ENCODE data around the gene DDX10.
A peak's percentile ranks its signal among the peaks of the same experiment; 100 is the strongest.
"Not testable (repeated sequence)": the region's sequence is repeated elsewhere in the genome, so short reads cannot be mapped to it uniquely, and the experiment has no call there.

DDX10 gene

GRCh38 chr11:108664730-108665525 lies at the start of gene DDX10:
DDX10 (plus strand) TSS chr11:108665069; CDS start chr11:108665154, 85 bp downstream.
- peak; percentile 97 for DNase-seq (ENCODE audit: low spot score)

- DNase-seq (ENCODE audit: low spot score): peak; percentile 97
These were observed 48.3 kb upstream of the DDX10 start for GRCh38 chr11:108616549-108616948.

GRCh38 chr11:108617055-108617454 lies 47.8 kb upstream of the DDX10 start:
- DNase-seq (ENCODE audit: low spot score): no peak

- DNase-seq (ENCODE audit: low spot score): no peak
These were observed 46.3 kb upstream of the DDX10 start for GRCh38 chr11:108618529-108618928.

- no peak for DNase-seq (ENCODE audit: low spot score)
These were observed 43.7 kb upstream of the DDX10 start for GRCh38 chr11:108620958-108621772.

GRCh38 chr11:108622341-108622740 lies 42.5 kb upstream of the DDX10 start:
- DNase-seq (ENCODE audit: low spot score): no peak

GRCh38 chr11:108624196-108624925 lies 40.5 kb upstream of the DDX10 start:
- no peak for DNase-seq (ENCODE audit: low spot score)

- no peak for DNase-seq (ENCODE audit: low spot score)
These were observed 36.5 kb upstream of the DDX10 start for GRCh38 chr11:108628326-108628725.

- no peak for DNase-seq (ENCODE audit: low spot score)
These were observed 36.1 kb upstream of the DDX10 start for GRCh38 chr11:108628812-108629211.

GRCh38 chr11:108629274-108629673 lies 35.6 kb upstream of the DDX10 start:
- DNase-seq (ENCODE audit: low spot score): no peak

GRCh38 chr11:108632041-108632704 lies 32.7 kb upstream of the DDX10 start:
- DNase-seq (ENCODE audit: low spot score): no peak

GRCh38 chr11:108635106-108635505 lies 29.8 kb upstream of the DDX10 start:
- no peak for DNase-seq (ENCODE audit: low spot score)

- no peak for DNase-seq (ENCODE audit: low spot score)
These were observed 28.6 kb upstream of the DDX10 start for GRCh38 chr11:108636222-108636621.

- no peak for DNase-seq (ENCODE audit: low spot score)
These were observed 25.7 kb upstream of the DDX10 start for GRCh38 chr11:108639146-108639545.

- not testable (repeated sequence) for DNase-seq (ENCODE audit: low spot score)
These were observed 23.1 kb upstream of the DDX10 start for GRCh38 chr11:108641752-108642151.

- DNase-seq (ENCODE audit: low spot score): no peak
These were observed 20.9 kb upstream of the DDX10 start for GRCh38 chr11:108643974-108644373.

GRCh38 chr11:108645970-108646369 lies 18.9 kb upstream of the DDX10 start:
- no peak for DNase-seq (ENCODE audit: low spot score)

- DNase-seq (ENCODE audit: low spot score): no peak
These were observed 17.5 kb upstream of the DDX10 start for GRCh38 chr11:108647387-108647700.

GRCh38 chr11:108647701-108648527 lies 17.0 kb upstream of the DDX10 start:
- peak; percentile 61 for DNase-seq (ENCODE audit: low spot score)

GRCh38 chr11:108648528-108648885 lies 16.4 kb upstream of the DDX10 start:
- no peak for DNase-seq (ENCODE audit: low spot score)

- not testable (repeated sequence) for DNase-seq (ENCODE audit: low spot score)
These were observed 10.8 kb upstream of the DDX10 start for GRCh38 chr11:108654100-108654499.
